HUES64 (cell line): ENCODE data around the gene BACH2.
"Not testable (repeated sequence)": the region's sequence is repeated elsewhere in the genome, so short reads cannot be mapped to it uniquely, and the experiment has no call there.

ENCODE experiments used
- H3K27ac ChIP-seq: 2 replicates; pipeline ENCODE4 v1.7.0; 2013; ENCODE audit warnings: low read depth, low read length, inconsistent platforms
- H3K27me3 ChIP-seq: 2 replicates; pipeline ENCODE4 v1.6.1; 2013; ENCODE audit warnings: mild to moderate bottlenecking, low read length; ENCODE audit not compliant: insufficient read depth
- H3K36me3 ChIP-seq: 2 replicates; pipeline ENCODE4 v1.6.1; 2013; ENCODE audit warnings: mild to moderate bottlenecking, low read length; ENCODE audit not compliant: insufficient read depth
- H3K4me1 ChIP-seq: 2 replicates; pipeline ENCODE4 v1.6.1; 2013; ENCODE audit warnings: mild to moderate bottlenecking, low read length, moderate library complexity; ENCODE audit not compliant: insufficient read depth
- H3K4me3 ChIP-seq: 2 replicates; pipeline ENCODE4 v1.5.1; 2013; ENCODE audit warnings: mild to moderate bottlenecking, low read length, moderate library complexity
- H3K9ac ChIP-seq: 2 replicates; pipeline ENCODE4 v1.6.1; 2013; ENCODE audit warnings: mild to moderate bottlenecking, low read depth, low read length
- H3K9me3 ChIP-seq: 2 replicates; pipeline ENCODE4 v1.6.1; 2013; ENCODE audit warnings: low read depth, low read length; ENCODE audit not compliant: insufficient read depth
- WGBS: fragments of 150-250, 120-280 bp; methylation state at CpG from one replicate; pipeline ENCODE4 v1.1.7; 2013; ENCODE audit warnings: missing lambda C conversion rate; 5-methylcytosine and 5-hydroxymethylcytosine counted together

Gene BACH2

DNA sequence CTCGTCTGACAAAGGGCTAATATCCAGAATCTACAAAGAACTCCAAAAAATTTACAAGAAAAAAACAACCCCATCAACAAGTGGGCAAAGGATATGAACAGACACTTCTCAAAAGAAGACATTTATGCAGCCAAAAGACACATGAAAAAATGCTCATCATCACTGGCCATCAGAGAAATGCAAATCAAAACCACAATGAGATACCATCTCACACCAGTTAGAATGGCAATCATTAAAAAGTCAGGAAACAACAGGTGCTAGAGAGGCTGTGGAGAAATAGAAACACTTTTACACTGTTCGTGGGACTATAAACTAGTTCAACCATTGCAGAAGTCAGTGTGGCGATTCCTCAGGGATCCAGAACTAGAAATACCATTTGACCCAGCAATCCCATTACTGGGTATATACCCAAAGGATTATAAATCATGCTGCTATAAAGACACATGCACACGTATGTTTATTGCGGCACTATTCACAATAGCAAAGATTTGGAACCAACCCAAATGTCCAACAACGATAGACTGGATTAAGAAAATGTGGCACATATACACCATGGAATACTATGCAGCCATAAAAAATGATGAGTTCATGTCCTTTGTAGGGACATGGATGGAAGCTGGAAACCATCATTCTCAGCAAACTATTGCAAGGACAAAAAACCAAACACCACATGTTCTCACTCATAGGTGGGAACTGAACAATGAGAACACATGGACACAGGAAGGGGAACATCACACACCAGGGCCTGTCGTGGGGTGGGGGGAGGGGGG, 130.3 kb downstream of the BACH2 start:
- not testable (repeated sequence) for H3K9me3 ChIP-seq, H3K36me3 ChIP-seq, H3K4me3 ChIP-seq, H3K9ac ChIP-seq, H3K4me1 ChIP-seq, H3K27me3 ChIP-seq, H3K27ac ChIP-seq
- WGBS = 95% methylated on average over 4 of the region's 7 CpGs

DNA sequence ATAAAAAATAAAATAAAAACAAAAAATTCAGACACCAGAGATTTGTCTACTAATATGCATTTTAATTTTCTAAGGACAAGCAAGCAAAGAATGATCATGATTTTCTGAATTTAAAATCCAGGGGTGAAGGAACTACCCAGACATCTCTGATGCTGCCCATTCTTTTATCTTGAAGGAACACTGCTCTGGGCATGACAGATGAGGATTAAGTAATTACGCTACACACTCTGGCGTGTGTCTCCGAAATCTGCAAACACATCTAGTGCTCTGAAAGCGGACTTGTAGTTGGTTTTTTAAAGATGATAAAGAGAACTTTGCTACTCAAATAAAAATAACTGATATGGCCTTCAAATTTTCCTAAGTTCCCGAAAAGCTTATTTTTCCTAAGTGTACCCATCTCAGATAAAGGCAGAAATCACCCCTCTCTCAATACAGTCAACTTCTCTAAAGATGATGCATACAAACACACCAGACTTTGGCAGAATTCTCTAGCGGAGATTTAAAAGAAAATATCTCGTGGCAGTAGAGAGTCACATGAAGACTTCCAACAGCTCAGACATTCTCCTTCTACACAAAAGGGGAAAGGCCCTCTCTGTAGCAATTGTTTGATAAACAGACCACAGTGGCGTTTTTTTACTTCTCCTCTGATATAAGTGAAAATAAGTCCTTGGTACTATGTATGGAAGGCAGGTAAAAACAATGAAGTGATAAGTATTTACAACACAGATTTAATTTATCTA, 133.8 kb downstream of the BACH2 start:
- Histone ChIP-seq H3K4me3 (no peak overlapping the region), H3K9ac (no peak overlapping the region; the same call in 1 of the 2 replicates), H3K36me3 (no peaks in the 10 kb centered on the region), H3K4me1 (peaks cover 15% of the 10 kb centered on the region), H3K27me3 (no peaks in the 10 kb centered on the region), H3K27ac (no peak overlapping the region), H3K9me3 (no peaks in the 10 kb centered on the region)
- 90% methylated on average over 7 of the region's 8 CpGs for WGBS

DNA sequence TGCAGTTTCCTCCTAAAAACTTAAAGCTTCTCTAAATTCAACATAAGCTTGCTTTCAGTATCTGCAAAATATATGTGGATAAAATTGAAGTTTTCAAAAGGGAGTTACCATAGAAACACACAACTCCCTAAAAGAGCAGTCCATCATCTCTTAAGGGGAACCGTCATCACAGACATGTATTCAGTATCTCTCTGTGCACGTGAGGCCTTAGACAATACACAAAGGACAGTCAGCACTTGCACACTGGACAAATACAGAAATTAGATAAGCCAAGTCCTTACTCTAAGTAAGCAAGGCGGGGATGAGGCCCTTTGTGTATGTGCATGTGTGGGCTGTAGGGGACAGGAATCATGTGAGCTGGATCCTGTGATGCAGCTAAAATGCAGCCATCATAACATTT, 136.6 kb downstream of the BACH2 start:
- H3K27me3 ChIP-seq = no peaks in the 10 kb centered on the region
- H3K9me3 ChIP-seq = no peaks in the 10 kb centered on the region
- H3K4me3 ChIP-seq = no peak overlapping the region
- H3K27ac ChIP-seq = no peak overlapping the region
- H3K4me1 ChIP-seq = peaks cover 15% of the 10 kb centered on the region
- no peak overlapping the region for H3K9ac ChIP-seq
- 87% methylated on average over 3 of the region's 3 CpGs for WGBS
- H3K36me3 ChIP-seq = no peaks in the 10 kb centered on the region

DNA sequence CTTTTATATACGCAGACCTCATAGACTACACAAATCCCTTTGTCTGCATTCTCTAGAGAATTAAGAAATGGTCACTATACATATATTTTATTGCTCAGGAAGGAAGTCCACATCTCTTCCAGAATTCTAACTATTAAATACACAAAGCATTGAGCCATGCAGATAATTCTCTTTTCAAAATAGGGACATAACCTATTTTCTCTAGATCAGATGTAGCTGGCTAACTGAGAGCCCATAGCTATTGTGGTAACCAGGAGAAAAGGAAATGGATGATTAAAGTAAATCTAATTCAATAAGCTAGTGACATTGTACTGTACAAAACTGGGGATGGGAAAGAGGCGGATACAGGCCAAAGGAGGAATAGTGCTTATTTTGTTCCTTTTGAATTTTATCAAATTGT, 137.2 kb downstream of the BACH2 start:
- Histone ChIP-seq H3K27me3 (no peaks in the 10 kb centered on the region), H3K9me3 (no peaks in the 10 kb centered on the region), H3K9ac (no peak overlapping the region), H3K36me3 (no peaks in the 10 kb centered on the region), H3K4me1 (peaks cover 15% of the 10 kb centered on the region), H3K4me3 (no peak overlapping the region), H3K27ac (no peak overlapping the region)
- 100% methylated on average over 2 of the region's 2 CpGs for WGBS

DNA sequence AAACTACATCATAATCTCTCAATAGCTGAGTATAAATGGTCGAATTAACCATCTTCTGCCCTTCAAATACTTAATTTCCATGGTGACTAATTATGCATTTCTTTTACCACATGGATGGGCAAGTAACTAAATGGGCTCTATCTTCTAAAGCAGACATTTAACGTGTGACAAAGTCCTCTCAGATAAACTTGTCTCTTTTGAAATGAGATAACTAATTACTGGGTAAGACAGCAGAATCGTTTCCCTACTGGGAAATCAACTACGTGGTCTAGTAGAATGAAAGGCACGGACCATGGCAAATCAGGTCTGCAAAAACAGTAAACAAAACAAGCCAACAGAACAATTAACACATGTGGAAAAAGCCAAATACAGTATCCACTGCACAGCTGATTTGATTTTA, 137.7 kb downstream of the BACH2 start:
- Histone ChIP-seq H3K27me3 (no peaks in the 10 kb centered on the region), H3K27ac (no peak overlapping the region), H3K9me3 (no peaks in the 10 kb centered on the region), H3K4me1 (peaks cover 15% of the 10 kb centered on the region), H3K36me3 (no peaks in the 10 kb centered on the region), H3K4me3 (no peak overlapping the region), H3K9ac (no peak overlapping the region)
- 78% methylated on average over 5 of the region's 5 CpGs for WGBS

DNA sequence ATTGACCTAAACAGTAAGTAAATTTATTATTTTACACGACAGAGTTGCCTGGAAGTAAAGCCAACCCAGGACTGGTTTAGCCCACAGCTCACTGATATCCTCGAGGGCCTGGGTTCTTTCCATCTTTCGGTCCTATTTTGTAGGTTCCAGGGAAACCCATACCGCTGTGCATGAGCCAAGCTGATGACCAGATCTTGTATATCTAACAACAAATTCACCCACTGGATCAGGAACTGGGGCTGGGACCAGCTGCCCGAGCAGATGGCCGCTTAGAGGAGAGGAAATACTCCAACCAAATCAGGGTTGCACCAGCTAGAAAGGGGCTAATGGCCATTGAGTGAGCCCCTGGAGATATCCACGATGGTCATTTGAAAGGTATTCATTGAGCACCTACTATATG, 139.2 kb downstream of the BACH2 start:
- Histone ChIP-seq H3K9ac (no peak overlapping the region), H3K4me1 (peaks cover 9% of the 10 kb centered on the region; the same call in 1 of the 2 replicates), H3K4me3 (no peak overlapping the region), H3K36me3 (no peaks in the 10 kb centered on the region), H3K27ac (no peak overlapping the region), H3K9me3 (no peaks in the 10 kb centered on the region), H3K27me3 (no peaks in the 10 kb centered on the region)
- 94% methylated on average over 7 of the region's 7 CpGs for WGBS

DNA sequence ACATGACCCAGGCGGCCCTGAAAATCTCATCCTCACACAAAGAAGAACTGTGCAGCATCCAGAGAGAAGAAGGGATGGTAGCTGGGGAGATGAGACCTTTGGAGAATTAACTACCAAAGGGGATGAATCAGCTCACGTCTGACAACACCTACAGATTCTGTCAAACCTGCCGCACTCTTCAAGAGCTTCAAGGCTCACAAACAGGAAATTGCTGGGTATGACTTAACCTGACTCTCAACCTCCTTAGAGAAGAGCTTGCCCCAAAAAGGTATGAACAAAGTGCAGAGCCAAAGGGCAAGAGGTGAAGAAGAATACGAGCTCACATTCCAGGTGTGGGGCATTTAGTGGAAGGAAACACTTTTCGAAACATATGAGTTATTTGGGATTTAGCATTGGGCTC, 139.8 kb downstream of the BACH2 start:
- peaks cover 9% of the 10 kb centered on the region; the same call in 1 of the 2 replicates for H3K4me1 ChIP-seq
- H3K9me3 ChIP-seq = no peaks in the 10 kb centered on the region
- no peak overlapping the region for H3K4me3 ChIP-seq
- H3K36me3 ChIP-seq = no peaks in the 10 kb centered on the region
- H3K9ac ChIP-seq = no peak overlapping the region
- 85% methylated on average over 3 of the region's 5 CpGs for WGBS
- no peaks in the 10 kb centered on the region for H3K27me3 ChIP-seq
- H3K27ac ChIP-seq = no peak overlapping the region

DNA sequence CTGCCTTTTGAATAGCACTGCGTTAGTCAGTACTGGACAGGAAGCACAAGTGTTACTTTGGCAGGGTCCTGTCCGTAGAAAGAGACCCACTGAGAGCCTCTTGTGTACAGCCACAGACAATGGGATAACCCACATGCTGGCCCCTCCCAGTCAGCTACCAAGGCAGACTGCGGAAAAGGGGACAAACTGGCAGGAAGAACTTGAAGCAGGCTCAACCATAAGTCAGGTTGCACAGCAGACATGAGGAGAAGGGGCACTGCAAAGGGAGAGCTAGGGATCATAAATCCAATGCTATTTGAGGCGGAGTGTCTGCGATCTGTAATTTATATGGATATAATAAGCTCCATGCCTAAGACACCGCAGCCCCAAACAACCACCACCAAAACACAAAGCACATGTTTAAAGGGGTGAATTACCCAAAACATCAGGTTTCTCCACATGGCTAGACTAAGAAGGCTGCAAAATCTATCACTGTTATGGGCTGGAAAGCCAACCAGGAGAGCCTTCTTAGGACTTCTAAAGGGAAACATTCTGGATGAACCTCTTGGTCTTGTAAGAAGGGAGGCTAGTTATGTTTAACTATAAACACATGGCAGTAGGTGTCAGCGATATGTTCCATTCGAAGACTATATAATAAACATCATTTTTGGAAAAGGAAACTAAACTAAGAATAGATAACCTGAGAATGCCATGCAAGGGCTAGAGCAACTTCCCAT, 141.7 kb downstream of the BACH2 start:
- peaks cover 9% of the 10 kb centered on the region; the same call in 1 of the 2 replicates for H3K4me1 ChIP-seq
- WGBS = 95% methylated on average over 4 of the region's 8 CpGs

DNA sequence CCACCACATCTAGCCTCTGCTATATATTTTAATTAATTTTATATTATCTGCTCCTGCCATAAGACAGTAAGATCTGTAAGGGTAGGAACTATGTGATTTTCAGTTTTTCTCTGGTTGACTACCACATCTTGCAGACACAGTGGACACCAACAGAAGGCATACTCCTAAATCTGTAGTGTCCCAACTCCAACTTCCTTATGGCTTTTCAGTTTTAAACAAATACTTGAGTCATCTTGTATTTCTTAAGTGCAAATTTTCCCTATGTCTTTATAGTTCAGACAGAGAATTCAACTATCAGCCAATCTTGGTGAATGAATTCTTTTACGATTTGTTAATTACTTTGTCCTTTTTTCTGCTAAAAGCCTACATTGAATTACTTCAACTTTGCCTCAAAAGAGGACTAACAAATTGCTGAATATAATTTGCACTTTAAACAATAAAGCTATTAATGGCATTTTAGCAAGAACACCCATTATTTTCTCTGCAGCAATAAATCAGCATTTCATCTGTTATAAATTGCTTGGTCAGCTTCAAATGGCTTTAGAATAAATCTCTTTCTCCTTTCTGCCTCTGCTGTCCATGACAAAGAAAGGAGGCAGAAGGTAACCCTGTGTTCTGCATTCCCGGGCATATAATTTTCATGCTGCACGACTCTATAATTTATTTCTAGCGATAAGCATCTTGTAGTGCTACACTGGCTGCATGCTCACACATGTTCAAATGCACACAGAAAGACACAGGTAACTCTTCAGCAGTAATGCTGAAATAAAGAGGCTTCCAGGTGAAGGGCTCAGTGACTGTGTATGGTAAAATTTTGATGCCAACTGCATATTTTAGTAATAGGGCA, 144.8 kb downstream of the BACH2 start:
- 97% methylated on average over 4 of the region's 4 CpGs for WGBS
- H3K4me3 ChIP-seq = no peak overlapping the region
- H3K36me3 ChIP-seq = no peaks in the 10 kb centered on the region
- no peaks in the 10 kb centered on the region for H3K4me1 ChIP-seq
- H3K27me3 ChIP-seq = no peaks in the 10 kb centered on the region
- no peak overlapping the region for H3K9ac ChIP-seq
- H3K9me3 ChIP-seq = no peaks in the 10 kb centered on the region
- H3K27ac ChIP-seq = no peak overlapping the region

More for the DNA sequence above, 141.7 kb downstream of the BACH2 start:
- Histone ChIP-seq H3K27me3 (no peaks in the 10 kb centered on the region), H3K4me3 (no peak overlapping the region), H3K36me3 (no peaks in the 10 kb centered on the region), H3K9me3 (no peaks in the 10 kb centered on the region), H3K9ac (no peak overlapping the region), H3K27ac (no peak overlapping the region)

DNA sequence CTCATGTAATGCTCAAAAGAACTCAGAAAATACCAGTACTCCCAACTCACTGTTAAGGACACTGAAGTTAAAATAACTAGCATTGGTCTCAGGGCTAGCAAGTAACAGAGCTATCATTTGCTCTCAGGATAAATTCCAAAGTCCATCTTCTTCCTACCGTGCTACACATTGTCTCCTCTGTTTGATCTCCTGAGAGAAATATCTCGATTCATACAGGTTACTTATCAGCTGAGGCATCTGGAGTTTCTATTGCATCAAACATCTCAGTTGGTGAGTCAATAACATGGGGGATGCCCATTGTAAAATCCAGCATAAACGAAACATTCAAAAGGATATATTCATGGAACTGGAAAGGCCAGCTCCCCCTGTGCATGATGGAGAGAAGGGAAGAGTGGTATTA, 147.4 kb downstream of the BACH2 start:
- Histone ChIP-seq H3K27ac (no peak overlapping the region), H3K4me1 (no peaks in the 10 kb centered on the region), H3K27me3 (no peaks in the 10 kb centered on the region), H3K9ac (no peak overlapping the region), H3K9me3 (no peaks in the 10 kb centered on the region), H3K36me3 (no peaks in the 10 kb centered on the region), H3K4me3 (no peak overlapping the region)
- 88% methylated on average over 3 of the region's 3 CpGs for WGBS
